Left ventricle myocardium inferior (tissue), 1 donor: ENCODE data around the gene DCUN1D4. TPM values are rescaled to one million over a fixed set of nuclear protein-coding genes. Genes with fewer than 3 reads are reported as not detected.
"Not testable (repeated sequence)": the region's sequence is repeated elsewhere in the genome, so short reads cannot be mapped to it uniquely, and the experiment has no call there.

Source experiments
- DNase-seq: peaks from one replicate; pipeline ENCODE4 v3.0.0-alpha.2; 2020
- H3K27ac ChIP-seq: fragments of 200-600 bp; replicated peaks from 2 replicates; pipeline ENCODE4 v1.8.0; 2021
- H3K27me3 ChIP-seq: fragments of 200-600 bp; 2 replicates; pipeline ENCODE4 v1.8.0; 2021; ENCODE audit warnings: low read depth
- H3K36me3 ChIP-seq: fragments of 200-600 bp; 2 replicates; pipeline ENCODE4 v1.8.0; 2021
- H3K4me1 ChIP-seq: fragments of 200-600 bp; 2 replicates; pipeline ENCODE4 v1.8.0; 2021
- H3K4me3 ChIP-seq: fragments of 200-600 bp; 2 replicates; pipeline ENCODE4 v1.8.0; 2021; ENCODE audit warnings: mild to moderate bottlenecking, moderate library complexity
- H3K9me3 ChIP-seq: fragments of 200-600 bp; replicated peaks from 2 replicates; pipeline ENCODE4 v1.8.0; 2021
- CTCF ChIP-seq: fragments of 200-600 bp; IDR thresholded peaks from 2 replicates; pipeline ENCODE4 v1.8.0; 2021; ENCODE audit warnings: antibody characterized with exemption, mild to moderate bottlenecking, borderline replicate concordance
- intact Hi-C: fragments of 100-400 bp; cut with micrococcal nuclease; formaldehyde crosslinking; loops from one replicate; pipeline ENCODE4 v1.11.0; 2022
- total RNA-seq: library from RNA; stranded (reverse); fragmentation: NEBNext Ultra II Directional; extraction: Animal tissue kit (Norgen Biotek cat#: 25700); gene quantifications from one replicate; pipeline ENCODE4 v1.2.1, GENCODE V29; 2021
- donor health status: DM: no; HTN: yes; CAD: no; lungs with severe emphysema.

DCUN1D4 gene
- total RNA-seq, 1 donor from 2014 or later, result 45.0 TPM

DNA sequence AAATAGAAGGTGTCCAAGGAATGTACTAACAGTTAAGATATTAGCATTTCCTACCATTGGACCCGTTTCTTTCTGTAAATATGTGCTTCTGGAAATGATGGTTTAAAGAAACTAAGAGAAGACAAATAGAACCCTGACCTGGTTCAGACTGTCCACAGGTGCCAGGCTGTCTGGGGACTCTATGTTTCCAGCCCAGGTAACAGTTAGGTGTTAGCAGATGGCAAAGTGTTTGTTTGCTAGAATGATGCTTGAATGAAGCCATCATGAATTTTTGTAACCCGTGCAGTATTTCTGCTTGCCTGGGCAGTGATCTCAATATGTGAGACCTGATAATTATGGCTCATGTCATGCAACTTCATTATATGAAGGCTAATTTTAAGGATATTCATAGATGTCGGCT is 89.7 kb downstream of the DCUN1D4 start:
- no peak for DNase-seq
- intact Hi-C loops, result no loop called here
- H3K4me3 ChIP-seq, result no peak overlapping the region
- TF ChIP-seq CTCF, result no peak
- H3K9me3 ChIP-seq, result no peaks in the 10 kb centered on the region
- peaks cover 13% of the 10 kb centered on the region for H3K27me3 ChIP-seq
- no peaks in the 10 kb centered on the region for H3K4me1 ChIP-seq
- H3K36me3 ChIP-seq, result no peaks in the 10 kb centered on the region
- H3K27ac ChIP-seq, result no peak overlapping the region

DNA sequence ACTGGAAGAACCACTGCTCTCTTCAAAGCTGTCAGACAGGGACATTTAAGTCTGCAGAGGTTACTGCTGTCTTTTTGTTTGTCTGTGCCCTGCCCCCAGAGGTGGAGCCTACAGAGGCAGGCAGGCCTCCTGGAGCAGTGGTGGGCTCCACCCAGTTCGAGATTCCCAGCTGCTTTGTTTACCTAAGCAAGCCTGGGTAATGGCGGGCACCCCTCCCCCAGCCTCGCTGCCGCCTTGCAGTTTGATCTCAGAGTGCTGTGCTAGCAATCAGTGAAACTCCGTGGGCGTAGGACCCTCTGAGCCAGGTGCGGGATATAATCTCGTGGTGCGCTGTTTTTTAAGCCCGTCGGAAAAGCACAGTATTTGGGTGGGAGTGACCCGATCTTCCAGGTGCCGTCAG is 97.5 kb downstream of the DCUN1D4 start:
- H3K9me3 ChIP-seq, H3K4me1 ChIP-seq, H3K36me3 ChIP-seq, H3K4me3 ChIP-seq, intact Hi-C loops, H3K27ac ChIP-seq, DNase-seq, H3K27me3 ChIP-seq: not testable (repeated sequence)

DNA sequence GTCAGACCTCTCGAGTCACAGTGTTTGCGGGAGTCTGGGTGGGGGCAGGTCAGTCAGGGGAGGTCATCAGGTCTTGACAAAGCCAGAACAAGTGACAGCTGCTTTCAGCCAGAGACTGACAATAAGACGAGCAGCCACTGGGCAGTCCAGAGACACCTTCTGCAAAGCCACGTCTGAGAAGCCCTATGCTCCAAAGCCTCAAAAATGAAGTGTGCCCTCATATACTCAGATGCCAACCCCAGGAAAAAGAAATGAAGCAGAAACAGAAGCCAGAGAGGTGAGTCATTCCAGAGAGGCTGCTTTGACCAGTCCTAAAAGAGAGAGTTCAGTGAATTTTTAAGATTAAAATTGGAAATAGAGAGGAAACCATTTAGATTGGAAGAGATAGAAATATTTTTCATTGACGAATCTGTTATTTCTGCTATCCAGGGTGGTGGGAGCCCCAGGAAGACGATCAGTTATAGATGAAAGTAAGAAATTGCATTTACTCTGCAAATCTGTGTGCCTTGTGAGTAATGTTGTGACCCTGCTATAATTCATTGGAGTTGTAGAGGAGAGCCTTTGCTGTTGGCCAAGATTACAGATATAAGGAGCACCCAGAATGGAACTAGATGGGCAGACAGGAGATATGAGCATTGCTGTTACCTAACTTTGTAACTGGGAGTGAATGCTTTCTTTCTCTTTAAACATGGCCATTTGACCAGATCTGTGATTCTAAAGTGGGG is 99.3 kb downstream of the DCUN1D4 start:
- no peak for TF ChIP-seq CTCF
- DNase-seq, result no peak
- no peaks in the 10 kb centered on the region for H3K27me3 ChIP-seq
- no peak overlapping the region for H3K27ac ChIP-seq
- intact Hi-C loops, result no loop called here
- H3K9me3 ChIP-seq, result peaks cover 3% of the 10 kb centered on the region
- no peaks in the 10 kb centered on the region for H3K36me3 ChIP-seq
- H3K4me3 ChIP-seq, result no peak overlapping the region
- no peaks in the 10 kb centered on the region for H3K4me1 ChIP-seq

- no peaks in the 10 kb centered on the region for H3K27me3 ChIP-seq
- H3K4me3 ChIP-seq, result no peak overlapping the region
- no peak overlapping the region for H3K27ac ChIP-seq
- H3K36me3 ChIP-seq, result no peaks in the 10 kb centered on the region
- no peaks in the 10 kb centered on the region for H3K4me1 ChIP-seq
- DNase-seq, result no peak
- intact Hi-C loops, result no loop called here
- TF ChIP-seq CTCF, result no peak
- peaks cover 6% of the 10 kb centered on the region for H3K9me3 ChIP-seq
Observed at GRCh38 chr4:51942833-51943215, 99.9 kb downstream of the DCUN1D4 start.

- Histone ChIP-seq H3K4me1 (no peaks in the 10 kb centered on the region), H3K9me3 (peaks cover 10% of the 10 kb centered on the region), H3K27me3 (no peaks in the 10 kb centered on the region), H3K27ac (no peak overlapping the region), H3K4me3 (no peak overlapping the region), H3K36me3 (no peaks in the 10 kb centered on the region)
- DNase-seq, result no peak
- intact Hi-C loops, result no loop called here
- no peak for TF ChIP-seq CTCF
Observed at GRCh38 chr4:51943221-51943620, 100.3 kb downstream of the DCUN1D4 start.

GRCh38 chr4:51958199-51958968 is 115.4 kb downstream of the DCUN1D4 start:
- Histone ChIP-seq H3K4me3 (no peak overlapping the region), H3K27me3 (no peaks in the 10 kb centered on the region), H3K27ac (no peak overlapping the region), H3K36me3 (no peaks in the 10 kb centered on the region), H3K4me1 (no peaks in the 10 kb centered on the region), H3K9me3 (no peaks in the 10 kb centered on the region)
- intact Hi-C loops, result no loop called here
- no peak for TF ChIP-seq CTCF
- no peak for DNase-seq
